ENCODE results near the gene UGT1A10. TPM values are rescaled to one million over a fixed set of nuclear protein-coding genes. Genes with fewer than 3 reads are reported as not detected.

UGT1A10 gene
- total RNA-seq, 2 experiments from 2014 or later: not detected

DNA sequence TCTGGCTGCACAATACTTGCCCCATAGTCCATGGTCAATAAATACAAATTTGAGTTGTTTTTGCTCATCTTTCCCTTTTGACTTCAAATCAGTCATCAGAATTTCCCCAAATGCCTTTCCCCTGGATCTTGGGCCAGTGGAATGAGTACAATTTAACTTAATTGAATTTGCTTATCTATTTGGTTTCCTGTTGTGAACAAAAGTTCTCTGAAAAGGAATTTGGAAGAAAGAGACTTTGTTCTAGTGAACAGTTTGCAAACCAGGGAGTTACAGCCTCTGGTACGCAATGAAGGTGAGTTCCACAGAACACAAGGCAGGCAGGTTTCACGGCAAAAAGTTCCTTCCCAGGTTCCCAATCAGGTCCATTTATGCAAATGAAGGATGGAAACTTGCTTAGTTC is 122.6 kb downstream of the UGT1A10 start:
- Mint-ChIP-seq H3K9me3 (peaks cover 1% of the 10 kb centered on the region), H3K27ac (no peak overlapping the region), H3K4me3 (no peak overlapping the region), H3K27me3 (peaks cover 11% of the 10 kb centered on the region), H3K4me1 (no peaks in the 10 kb centered on the region), H3K36me3 (no peaks in the 10 kb centered on the region)
- DNase-seq: no peak

- no peak within 1 kb of the TSS for H3K4me3 Mint-ChIP-seq
- peaks cover 19% of the 10 kb centered on the region for H3K27me3 Mint-ChIP-seq
- no peaks in the 10 kb centered on the region for H3K4me1 Mint-ChIP-seq
- H3K9me3 Mint-ChIP-seq: peaks cover under 1% of the 10 kb centered on the region
- no peak within 1 kb of the TSS for H3K27ac Mint-ChIP-seq
- DNase-seq: no peak
- H3K36me3 Mint-ChIP-seq: no peaks in the 10 kb centered on the region
These were observed 123.8 kb downstream of the UGT1A10 start, which contains the start of gene UGT1A1 for GRCh38 chr2:233760043-233760442. Gene UGT1A1 (plus strand): TSS chr2:233760270. CDS start chr2:233760288, 18 bp downstream.

DNA sequence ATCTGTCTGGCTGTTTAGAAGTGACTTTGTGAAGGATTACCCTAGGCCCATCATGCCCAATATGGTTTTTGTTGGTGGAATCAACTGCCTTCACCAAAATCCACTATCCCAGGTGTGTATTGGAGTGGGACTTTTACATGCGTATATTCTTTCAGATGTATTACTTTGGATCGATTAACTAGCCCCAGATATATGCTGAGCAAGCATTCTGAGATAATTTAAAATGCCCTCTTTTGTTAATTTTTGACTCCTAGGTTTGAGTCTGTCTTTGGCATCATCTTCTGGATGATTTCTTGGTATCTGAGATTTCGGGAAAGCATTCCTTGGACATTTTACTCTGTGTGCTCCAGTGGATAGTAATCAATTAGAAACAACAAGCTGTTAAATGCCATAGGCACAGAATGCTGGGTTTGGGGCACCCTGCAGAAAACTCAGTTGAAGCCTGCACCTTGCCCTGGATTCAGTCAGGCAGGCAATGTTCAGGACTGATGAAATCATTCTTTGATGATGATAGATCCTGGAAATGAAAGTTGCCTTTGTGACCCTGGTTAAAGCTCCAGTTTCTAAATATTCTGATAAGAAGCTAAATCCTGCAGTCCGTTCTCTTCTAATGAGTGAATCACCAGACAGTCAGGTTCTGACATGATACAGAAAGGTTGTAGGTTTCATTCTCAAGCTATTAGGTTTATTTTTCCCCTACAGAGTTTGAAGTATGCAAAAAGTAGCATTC is 125.0 kb downstream of the UGT1A10 start:
- no peak for DNase-seq
- Mint-ChIP-seq H3K4me3 (no peak overlapping the region), H3K36me3 (no peaks in the 10 kb centered on the region), H3K4me1 (no peaks in the 10 kb centered on the region), H3K27ac (no peak overlapping the region), H3K27me3 (peaks cover 20% of the 10 kb centered on the region), H3K9me3 (no peaks in the 10 kb centered on the region)

GRCh38 chr2:233764264-233764663 is 128.0 kb downstream of the UGT1A10 start:
- H3K36me3 Mint-ChIP-seq: no peaks in the 10 kb centered on the region
- H3K27me3 Mint-ChIP-seq: peaks cover 34% of the 10 kb centered on the region
- no peak for DNase-seq
- H3K4me3 Mint-ChIP-seq: no peak overlapping the region
- no peaks in the 10 kb centered on the region for H3K9me3 Mint-ChIP-seq
- no peaks in the 10 kb centered on the region for H3K4me1 Mint-ChIP-seq
- no peak overlapping the region for H3K27ac Mint-ChIP-seq

DNA sequence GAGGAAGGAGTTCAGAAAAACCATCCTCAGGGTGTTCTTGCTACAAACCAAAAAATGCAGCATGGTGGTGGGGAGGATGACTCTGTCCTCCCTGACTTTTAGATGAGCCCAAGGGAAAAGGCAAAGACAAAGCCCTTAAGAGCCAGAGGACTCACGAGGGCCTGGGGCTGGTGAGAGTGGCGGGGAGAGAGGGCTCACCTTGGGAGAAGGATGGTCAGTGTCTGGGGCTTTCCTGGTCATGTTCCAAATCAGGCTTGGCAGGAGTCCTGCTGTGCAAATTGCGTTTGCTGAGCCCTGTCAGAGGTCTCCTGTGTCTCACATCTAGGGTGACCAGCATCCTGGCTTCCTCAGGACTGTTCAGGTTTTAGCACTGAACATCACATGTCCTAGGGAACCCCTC is 128.5 kb downstream of the UGT1A10 start:
- Mint-ChIP-seq H3K27ac (no peak overlapping the region), H3K36me3 (no peaks in the 10 kb centered on the region), H3K4me1 (no peaks in the 10 kb centered on the region), H3K9me3 (no peaks in the 10 kb centered on the region), H3K27me3 (peaks cover 37% of the 10 kb centered on the region), H3K4me3 (no peak overlapping the region)
- no peak for DNase-seq

DNA sequence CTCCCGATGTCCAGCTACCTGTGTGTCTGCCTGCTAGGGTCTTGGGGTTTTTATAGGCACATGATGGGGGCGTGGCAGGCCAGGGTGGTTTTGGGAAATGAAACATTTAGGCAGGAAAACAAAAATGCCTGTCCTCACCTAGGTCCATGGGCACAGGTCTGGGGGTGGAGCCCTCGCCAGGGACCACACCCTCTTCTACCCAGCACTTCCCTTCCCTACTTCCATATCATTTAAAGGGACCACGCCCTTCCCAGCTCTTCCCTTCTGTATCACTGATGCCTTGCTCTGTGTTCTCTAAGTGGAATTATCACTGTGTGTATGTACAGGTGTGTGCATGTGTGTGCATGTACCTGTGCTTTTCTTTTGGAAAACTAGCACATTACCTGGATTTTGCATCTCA is 130.2 kb downstream of the UGT1A10 start:
- H3K9me3 Mint-ChIP-seq: no peaks in the 10 kb centered on the region
- peaks cover 39% of the 10 kb centered on the region for H3K27me3 Mint-ChIP-seq
- H3K36me3 Mint-ChIP-seq: no peaks in the 10 kb centered on the region
- no peak for DNase-seq
- H3K27ac Mint-ChIP-seq: no peak overlapping the region
- H3K4me1 Mint-ChIP-seq: no peaks in the 10 kb centered on the region
- no peak overlapping the region for H3K4me3 Mint-ChIP-seq

DNA sequence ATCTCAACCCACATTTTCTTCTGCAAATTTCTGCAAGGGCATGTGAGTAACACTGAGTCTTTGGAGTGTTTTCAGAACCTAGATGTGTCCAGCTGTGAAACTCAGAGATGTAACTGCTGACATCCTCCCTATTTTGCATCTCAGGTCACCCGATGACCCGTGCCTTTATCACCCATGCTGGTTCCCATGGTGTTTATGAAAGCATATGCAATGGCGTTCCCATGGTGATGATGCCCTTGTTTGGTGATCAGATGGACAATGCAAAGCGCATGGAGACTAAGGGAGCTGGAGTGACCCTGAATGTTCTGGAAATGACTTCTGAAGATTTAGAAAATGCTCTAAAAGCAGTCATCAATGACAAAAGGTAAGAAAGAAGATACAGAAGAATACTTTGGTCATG is 131.8 kb downstream of the UGT1A10 start:
- Mint-ChIP-seq H3K4me3 (no peak overlapping the region), H3K9me3 (no peaks in the 10 kb centered on the region), H3K27ac (no peak overlapping the region), H3K27me3 (peaks cover 40% of the 10 kb centered on the region), H3K4me1 (no peaks in the 10 kb centered on the region), H3K36me3 (no peaks in the 10 kb centered on the region)
- no peak for DNase-seq

- Mint-ChIP-seq H3K4me1 (no peaks in the 10 kb centered on the region), H3K9me3 (no peaks in the 10 kb centered on the region), H3K4me3 (no peak overlapping the region), H3K36me3 (no peaks in the 10 kb centered on the region), H3K27ac (no peak overlapping the region), H3K27me3 (peaks cover 31% of the 10 kb centered on the region)
- DNase-seq: no peak
These were observed 133.0 kb downstream of the UGT1A10 start for GRCh38 chr2:233769260-233769659.

GRCh38 chr2:233772153-233772552 is 135.9 kb downstream of the UGT1A10 start:
- Mint-ChIP-seq H3K4me3 (no peak overlapping the region), H3K9me3 (peaks cover 7% of the 10 kb centered on the region), H3K4me1 (no peaks in the 10 kb centered on the region), H3K36me3 (no peaks in the 10 kb centered on the region), H3K27me3 (peaks cover 24% of the 10 kb centered on the region), H3K27ac (no peak overlapping the region)
- DNase-seq: no peak

DNA sequence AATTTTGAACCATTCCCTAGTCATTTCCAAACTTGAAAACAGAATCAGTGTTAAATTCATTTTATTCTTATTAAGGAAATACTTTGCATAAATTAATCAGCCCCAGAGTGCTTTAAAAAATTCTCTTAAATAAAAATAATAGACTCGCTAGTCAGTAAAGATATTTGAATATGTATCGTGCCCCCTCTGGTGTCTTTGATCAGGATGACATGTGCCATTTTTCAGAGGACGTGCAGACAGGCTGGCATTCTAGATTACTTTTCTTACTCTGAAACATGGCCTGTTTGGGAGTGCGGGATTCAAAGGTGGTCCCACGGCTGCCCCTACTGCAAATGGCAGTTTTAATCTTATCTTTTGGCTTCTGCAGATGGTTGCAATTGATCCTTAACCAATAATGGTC is 136.3 kb downstream of the UGT1A10 start:
- H3K9me3 Mint-ChIP-seq: peaks cover 7% of the 10 kb centered on the region
- no peak overlapping the region for H3K27ac Mint-ChIP-seq
- H3K4me3 Mint-ChIP-seq: no peak overlapping the region
- H3K27me3 Mint-ChIP-seq: peaks cover 26% of the 10 kb centered on the region
- H3K4me1 Mint-ChIP-seq: no peaks in the 10 kb centered on the region
- no peak for DNase-seq
- no peaks in the 10 kb centered on the region for H3K36me3 Mint-ChIP-seq

DNA sequence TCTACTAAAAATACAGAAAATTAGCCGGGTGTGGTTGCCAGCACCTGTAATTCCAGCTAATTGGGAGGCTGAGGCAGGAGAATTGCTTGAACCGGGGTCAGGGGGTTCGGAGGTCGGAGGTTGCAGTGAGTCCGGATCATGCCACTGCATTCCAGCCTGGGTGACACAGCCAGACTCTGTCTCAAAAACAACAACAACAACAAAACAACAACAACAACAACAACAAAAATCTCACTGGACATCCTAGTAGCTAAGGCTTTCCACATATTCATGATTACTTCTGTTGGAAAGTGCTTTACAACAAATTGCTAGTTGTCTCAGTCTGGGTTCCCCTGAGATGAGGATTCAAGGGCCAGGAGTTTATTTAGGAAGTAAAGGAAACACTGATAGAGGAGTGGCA is 137.6 kb downstream of the UGT1A10 start:
- H3K27me3 Mint-ChIP-seq: peaks cover 19% of the 10 kb centered on the region
- no peak for DNase-seq
- H3K27ac Mint-ChIP-seq: no peak overlapping the region
- H3K4me3 Mint-ChIP-seq: no peak overlapping the region
- no peaks in the 10 kb centered on the region for H3K4me1 Mint-ChIP-seq
- H3K36me3 Mint-ChIP-seq: no peaks in the 10 kb centered on the region
- peaks cover 7% of the 10 kb centered on the region for H3K9me3 Mint-ChIP-seq

- H3K4me3 Mint-ChIP-seq: no peak overlapping the region
- H3K36me3 Mint-ChIP-seq: no peaks in the 10 kb centered on the region
- peaks cover 7% of the 10 kb centered on the region for H3K9me3 Mint-ChIP-seq
- no peak overlapping the region for H3K27ac Mint-ChIP-seq
- H3K4me1 Mint-ChIP-seq: no peaks in the 10 kb centered on the region
- DNase-seq: no peak
- peaks cover 15% of the 10 kb centered on the region for H3K27me3 Mint-ChIP-seq
These were observed 139.2 kb downstream of the UGT1A10 start for GRCh38 chr2:233775414-233775813.

DNA sequence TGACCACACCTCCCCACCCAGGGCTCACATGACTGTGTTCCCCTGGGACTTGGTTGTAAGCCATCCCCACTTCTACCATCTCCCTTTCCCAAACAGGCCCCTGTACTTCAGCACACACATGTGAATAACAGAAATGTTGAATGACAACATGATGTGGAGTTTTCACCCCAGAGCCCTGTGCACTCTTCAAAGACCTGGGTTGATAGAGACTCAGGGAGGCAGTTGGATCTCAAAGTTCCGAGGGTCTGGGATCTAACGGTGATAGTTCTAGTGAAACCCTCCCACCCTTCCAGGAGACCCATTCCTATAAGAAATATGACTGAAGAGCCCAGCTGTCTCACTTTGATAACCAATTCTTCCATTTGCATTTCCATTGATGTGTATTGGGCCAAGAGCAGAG is 141.8 kb downstream of the UGT1A10 start, which contains the start of gene MROH2A:
TSS of gene MROH2A (plus strand) at position 301 of the 400 bp plus-strand sequence. CDS start 1,029 bp downstream, outside the sequence.
- Mint-ChIP-seq H3K36me3 (no peaks in the 10 kb centered on the region), H3K4me1 (no peaks in the 10 kb centered on the region), H3K27me3 (peaks cover 13% of the 10 kb centered on the region), H3K27ac (no peak within 1 kb of the TSS), H3K9me3 (peaks cover 12% of the 10 kb centered on the region), H3K4me3 (no peak within 1 kb of the TSS)
- DNase-seq: no peak

DNA sequence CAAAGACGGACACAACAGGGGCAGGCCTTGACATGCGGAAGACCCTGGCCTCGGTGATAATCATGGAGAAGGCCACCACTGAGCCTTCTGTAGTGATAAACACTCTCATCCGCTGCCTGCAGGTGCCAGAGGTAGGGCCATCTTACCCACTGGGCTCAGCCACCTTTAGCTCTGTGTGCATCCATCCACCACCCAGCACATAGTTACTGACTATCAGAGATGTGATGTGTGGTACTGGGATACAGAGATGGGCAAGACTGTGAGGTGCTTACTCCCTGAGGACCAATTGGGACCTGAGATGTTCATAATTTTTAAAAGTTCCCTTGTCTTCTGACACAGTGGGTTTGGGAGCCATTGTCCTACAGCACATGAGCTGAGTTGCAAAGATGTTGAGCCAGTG is 143.5 kb downstream of the UGT1A10 start:
- Mint-ChIP-seq H3K4me3 (no peak overlapping the region), H3K27ac (no peak overlapping the region), H3K4me1 (no peaks in the 10 kb centered on the region), H3K36me3 (no peaks in the 10 kb centered on the region), H3K9me3 (peaks cover 12% of the 10 kb centered on the region), H3K27me3 (peaks cover 8% of the 10 kb centered on the region)
- no peak for DNase-seq

- Mint-ChIP-seq H3K4me1 (no peaks in the 10 kb centered on the region), H3K9me3 (peaks cover 11% of the 10 kb centered on the region), H3K27ac (no peak overlapping the region), H3K27me3 (peaks cover 10% of the 10 kb centered on the region), H3K4me3 (no peak overlapping the region), H3K36me3 (no peaks in the 10 kb centered on the region)
- no peak for DNase-seq
These were observed 144.5 kb downstream of the UGT1A10 start for GRCh38 chr2:233780771-233781170.

DNA sequence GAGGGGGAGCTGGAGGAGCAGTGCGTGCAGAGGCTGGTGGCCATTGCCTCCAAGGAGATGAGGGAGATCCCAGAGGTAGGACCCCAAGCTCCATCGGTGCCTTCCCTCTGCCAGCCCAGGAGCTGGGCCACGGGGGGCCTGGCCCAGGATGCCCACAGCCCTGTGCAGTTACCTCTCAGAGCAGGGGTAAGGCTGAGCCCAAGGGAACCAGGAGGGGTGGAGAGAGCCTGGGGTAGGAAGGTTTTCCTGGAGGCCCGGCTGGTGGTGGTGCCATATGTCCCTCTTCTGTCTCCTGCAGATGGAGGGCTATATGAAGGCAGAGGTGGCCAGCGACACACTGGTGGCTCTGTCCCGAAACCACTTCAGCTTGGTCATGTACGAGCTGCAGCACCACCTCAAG is 153.3 kb downstream of the UGT1A10 start:
- H3K4me3 Mint-ChIP-seq: no peak overlapping the region
- no peaks in the 10 kb centered on the region for H3K36me3 Mint-ChIP-seq
- H3K4me1 Mint-ChIP-seq: no peaks in the 10 kb centered on the region
- DNase-seq: no peak
- peaks cover 4% of the 10 kb centered on the region for H3K9me3 Mint-ChIP-seq
- peaks cover 10% of the 10 kb centered on the region for H3K27me3 Mint-ChIP-seq
- no peak overlapping the region for H3K27ac Mint-ChIP-seq
